NCI-H2081 treated with DMSO at 0.1 percent for 48 hours (cell line): ENCODE measurements around the gene VWA5A.
A peak's percentile ranks its signal among the peaks of the same experiment; 100 is the strongest.
"Not testable (repeated sequence)": the region's sequence is repeated elsewhere in the genome, so short reads cannot be mapped to it uniquely, and the experiment has no call there.

Source experiments
- DNase-seq: peaks from one replicate; lab custom pipeline; 2025; lab: John Stamatoyannopoulos, UW

The VWA5A gene

DNA sequence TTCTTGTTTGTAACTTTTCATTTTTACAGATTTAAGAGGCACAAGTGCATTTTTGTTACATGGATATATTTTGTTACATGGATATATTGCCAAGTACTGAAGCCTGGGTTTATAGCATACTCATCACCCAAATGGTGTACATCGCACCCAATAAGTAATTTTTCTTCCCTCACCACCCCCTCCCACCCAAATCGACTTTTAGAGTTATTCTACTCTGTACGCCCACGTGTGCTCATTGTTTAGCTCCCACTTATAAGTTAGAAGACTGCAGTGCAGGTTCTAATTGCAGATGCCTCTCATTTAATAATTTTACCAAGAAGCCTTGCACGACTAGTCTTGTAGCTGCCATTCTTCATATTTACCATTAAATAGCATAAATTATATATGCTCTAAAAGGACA, 20.5 kb upstream of the VWA5A start:
- DNase-seq = no peak

DNA sequence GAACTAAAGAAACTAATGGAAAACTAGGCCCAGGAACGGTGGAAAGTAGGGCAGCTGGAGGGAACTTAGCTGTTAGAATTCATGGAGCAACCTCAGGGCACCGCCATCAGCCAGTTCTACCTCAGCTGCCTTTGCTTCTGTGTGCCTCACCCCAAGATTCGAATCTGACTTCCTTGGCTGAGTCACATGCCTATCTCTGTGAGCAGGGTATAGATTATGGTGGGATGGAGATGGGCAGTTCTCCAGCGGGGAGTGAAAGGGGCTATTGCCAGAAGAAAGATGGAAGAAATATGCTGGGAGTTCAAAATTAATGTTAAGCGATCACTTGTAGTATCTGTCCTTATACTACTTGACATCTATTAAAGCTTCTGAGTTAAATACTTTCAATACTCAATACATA, 18.9 kb upstream of the VWA5A start:
- no peak for DNase-seq

DNA sequence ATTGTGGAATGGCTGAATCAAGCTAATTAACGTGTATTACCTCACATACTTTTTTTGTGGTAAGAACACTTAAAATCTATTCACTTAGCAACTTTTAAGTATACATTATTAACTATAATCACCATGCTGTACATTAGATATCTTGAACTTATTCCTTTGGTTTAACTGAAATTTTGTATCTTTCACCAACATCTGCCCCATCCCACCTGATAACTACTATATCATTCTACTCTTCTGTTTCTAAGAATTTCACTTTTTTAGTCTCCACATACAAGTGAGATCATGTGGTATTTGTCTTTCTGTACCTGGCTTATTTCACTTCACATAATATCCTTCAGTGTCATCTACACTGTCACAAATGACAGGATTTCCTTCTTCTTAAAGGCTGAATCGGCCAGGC, 17.1 kb upstream of the VWA5A start:
- DNase-seq = no peak

DNA sequence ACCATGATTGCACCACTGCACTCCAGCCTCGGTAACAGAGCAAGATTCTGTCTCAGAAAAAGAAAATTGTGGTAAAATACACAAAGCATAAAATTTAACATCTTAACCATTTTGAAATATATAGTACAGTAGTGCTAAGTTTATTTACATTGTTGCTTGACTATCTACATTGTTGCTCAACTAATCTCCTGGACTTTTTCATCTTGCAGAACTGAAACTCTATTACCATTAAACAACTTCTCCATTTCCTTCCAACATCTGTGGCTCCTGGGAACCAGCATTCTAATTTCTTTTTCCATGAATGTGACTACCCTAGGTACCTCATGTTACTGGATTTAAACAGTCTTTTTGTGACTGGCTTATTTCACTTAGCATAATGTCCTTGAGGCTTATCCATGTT, 13.5 kb upstream of the VWA5A start:
- DNase-seq = no peak

DNA sequence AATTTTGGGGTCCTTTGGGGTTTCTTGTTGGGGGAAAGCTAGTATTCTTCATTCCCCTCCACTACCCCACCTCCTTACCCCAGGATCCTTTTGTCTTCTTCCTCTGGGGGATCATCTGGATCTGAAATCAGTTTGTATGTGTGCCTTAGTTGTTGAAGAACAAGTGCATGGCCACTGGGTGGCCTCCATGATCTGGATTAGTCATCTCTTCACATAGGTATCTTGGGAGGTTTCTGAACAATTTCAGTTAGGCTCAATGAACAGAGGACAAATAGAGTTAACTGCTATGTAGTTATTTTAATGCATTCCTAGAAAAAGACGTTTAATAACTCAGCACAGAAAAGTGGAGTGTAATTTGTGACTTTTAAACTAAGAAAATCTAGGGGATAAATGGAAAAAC, 7.1 kb upstream of the VWA5A start:
- DNase-seq = peak; percentile 22

DNA sequence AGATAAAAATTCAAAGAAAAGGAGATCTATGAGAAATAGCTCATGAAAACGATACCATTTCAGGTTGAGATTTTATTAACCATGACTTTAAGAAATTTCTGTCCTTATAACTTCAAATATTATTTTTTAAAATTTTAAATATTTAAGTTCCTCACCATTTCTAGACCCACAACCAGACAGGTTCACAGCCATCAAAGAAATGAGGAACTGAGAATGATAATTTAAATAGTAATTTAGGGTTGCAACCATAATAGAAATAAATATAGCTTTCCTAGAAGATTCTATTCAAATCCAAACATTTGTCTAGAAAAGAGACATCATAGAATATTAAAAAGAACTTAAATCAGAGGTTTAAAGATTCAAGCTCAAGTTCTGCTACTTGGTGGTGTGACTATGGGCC, 5.9 kb upstream of the VWA5A start:
- no peak for DNase-seq

DNA sequence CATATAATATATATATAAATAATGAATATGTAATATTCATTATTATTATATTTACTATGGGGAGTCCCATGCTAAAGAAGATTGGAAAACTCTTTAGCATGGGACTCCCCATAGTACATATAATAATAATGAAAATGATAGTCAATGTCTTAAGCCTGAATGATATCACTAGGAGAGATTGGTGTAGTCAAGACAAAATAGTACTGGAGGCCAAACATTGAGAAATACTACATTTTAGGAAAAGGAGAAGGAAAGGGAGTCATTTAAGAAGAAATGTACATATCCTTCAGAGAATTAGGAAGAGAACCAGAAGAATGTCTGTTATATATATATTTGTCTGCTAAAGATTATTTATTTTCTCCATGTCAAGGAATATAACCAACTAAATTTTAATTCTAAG, 5.0 kb upstream of the VWA5A start:
- no peak for DNase-seq

DNA sequence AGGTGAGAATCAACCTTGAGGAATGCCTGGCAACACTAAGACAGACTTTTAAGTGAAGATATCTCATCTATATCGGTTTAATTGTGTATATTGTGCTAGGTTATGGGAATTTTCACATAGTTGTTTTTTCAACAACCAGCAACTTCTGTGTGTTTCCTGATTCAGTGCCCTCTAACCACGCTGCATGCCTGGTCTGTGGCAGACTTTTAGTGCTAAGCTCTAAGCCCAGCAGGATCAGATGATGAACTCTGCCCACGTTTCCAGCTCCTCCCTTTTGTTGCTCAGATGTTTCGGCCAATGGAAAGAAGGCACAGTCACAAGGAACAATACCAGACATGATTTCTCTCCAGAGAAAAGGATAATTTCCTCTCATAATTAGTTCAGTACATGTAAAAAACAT, 1.4 kb upstream of the VWA5A start:
- no peak for DNase-seq

DNA sequence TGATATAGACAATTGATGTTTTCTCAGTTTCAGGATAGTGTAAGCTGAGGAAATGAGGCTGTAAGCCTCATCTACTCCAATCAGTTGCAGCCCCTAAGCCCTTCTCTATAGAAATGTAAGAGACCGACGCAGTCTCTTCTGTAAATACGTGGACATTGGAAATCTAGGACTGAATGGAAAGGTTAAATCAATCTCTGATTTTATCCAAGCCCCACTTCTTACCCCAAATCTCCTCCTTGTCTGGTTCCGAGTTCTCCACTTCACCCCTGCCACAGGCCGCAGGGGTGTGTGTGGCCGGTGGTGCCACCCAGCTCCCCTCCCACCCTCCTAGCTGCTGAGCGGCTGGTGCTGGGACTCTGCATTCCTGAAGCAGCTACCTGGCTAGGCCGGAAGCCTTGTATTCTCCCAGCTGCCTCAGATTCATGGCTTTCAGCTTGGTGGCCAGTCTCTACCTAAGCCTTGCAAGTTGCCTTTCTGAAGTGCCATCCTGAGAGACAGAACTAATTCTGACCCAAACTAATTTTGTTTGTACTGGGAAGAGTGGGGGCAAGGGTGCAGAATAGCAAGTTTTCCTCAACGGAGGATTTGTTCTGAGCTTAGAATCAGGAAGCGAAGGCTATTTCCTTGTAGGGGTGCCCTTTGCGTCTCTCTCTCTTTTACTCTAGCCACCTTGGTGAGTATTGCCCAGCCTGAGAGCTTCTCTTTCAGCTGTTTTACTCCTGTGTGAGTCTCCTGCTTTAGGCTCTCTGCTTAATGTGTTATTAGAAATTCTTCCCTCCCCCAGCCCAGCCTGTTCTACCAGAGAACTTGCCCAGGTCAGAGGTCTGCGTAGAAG, 749 bp downstream of the VWA5A start:
- no peak for DNase-seq

DNA sequence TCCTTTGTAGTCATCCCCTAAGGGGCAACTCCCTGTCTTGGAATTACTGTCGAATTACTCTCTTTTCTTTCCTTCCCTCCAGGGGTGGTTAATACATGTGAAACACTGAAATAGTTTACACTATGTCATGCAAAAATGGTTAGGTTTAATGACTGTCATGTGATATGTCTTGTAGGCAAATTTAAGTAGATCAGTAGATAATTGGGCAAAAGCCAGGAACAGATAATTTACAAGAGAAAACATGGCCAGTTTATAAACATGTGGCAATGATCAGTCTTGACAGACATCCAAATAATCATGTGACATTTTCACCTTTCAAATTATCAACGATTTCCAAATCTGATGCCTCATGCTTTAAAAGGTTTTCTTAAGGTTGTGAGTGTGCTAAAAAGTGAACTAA, 3.9 kb downstream of the VWA5A start:
- DNase-seq = no peak

DNA sequence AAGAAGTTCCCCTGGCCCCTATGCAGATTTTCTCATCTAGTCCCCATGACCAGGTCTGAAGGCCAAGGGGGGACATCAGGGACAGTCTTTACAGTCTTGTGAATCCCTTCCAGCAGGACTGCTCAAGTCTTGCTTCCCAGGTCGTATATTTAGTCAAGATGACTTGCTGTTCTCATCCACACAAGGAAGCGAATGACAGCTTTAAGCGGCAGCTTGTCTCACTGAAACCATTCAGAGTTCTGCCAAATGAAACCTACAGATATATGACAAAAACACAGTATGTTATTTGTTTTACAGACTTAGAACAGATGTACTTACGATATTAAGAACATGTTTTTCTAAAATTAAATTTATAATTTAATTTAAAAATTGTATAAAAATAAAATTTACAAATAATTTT, 5.6 kb downstream of the VWA5A start:
- no peak for DNase-seq

DNA sequence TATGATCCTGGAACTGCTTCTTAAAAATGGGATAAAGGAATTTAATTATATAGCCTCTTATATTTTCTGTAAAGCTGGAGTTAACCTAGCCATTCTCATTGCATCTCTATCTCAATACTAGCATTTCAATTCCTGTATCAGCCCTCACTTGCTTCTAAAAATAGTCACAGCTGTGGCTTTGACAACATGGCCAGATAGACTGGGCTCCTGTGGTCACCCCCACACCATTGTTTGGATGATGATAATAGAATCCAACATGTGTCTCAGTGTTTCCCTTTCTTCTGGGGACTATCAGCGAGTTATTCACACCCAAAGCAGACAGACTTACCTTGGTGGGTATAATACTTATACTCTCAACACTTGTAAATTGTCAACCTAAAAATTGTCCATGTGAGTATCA, 6.9 kb downstream of the VWA5A start:
- DNase-seq = no peak

DNA sequence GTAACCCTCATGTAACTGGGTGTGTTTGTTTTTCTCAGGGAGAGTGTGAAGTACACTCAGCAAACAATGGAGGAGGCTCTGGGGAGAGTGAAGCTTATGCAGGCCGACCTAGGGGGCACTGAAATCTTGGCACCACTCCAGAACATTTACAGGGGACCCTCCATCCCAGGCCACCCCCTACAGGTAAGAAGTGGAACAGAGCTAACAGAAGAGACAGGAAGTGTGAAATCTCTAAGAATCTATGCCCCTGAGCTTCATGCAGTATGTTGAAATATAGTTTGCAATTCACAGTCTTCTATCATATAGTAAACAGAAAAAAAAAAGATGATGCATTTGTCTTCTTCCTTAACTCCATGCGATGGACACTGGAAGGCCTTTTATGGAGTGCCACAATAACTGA, 8.4 kb downstream of the VWA5A start:
- DNase-seq = no peak

DNA sequence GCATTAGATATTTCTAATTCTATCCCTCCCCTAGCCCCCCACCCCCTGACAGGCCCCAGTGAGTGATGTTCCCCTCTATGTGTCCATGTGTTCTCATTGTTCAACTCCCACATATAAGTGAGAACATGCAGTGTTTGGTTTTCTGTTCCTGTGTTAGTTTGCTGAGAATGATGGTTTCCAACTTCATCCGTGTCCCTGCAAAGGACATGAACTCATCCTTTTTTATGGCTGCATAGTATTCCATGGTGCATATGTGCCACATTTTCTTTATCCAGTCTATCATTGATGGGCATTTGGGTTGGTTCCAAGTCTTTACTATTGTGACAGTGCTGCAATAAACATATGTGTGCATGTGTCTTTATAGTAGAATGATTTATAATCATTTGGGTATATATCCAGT, 11.9 kb downstream of the VWA5A start:
- not testable (repeated sequence) for DNase-seq

DNA sequence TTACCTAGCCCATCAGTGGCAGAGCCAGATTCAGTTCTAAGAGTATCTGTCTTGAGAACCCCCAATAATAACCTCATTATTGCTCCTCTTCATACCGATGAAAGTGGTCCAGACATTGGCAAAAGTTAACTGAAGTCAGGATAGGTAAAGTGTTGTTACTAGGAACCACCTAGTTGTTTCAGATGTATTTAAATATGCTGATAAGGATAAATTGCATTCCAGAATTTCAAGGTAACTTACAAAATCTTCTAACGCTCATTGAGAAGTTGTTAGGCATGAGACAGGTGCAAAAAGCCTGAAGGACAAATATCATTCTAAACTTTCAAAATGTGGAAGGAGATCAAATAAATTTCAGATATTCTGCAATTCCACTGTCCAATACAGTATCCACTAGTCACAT, 27.8 kb downstream of the VWA5A start:
- DNase-seq = no peak

DNA sequence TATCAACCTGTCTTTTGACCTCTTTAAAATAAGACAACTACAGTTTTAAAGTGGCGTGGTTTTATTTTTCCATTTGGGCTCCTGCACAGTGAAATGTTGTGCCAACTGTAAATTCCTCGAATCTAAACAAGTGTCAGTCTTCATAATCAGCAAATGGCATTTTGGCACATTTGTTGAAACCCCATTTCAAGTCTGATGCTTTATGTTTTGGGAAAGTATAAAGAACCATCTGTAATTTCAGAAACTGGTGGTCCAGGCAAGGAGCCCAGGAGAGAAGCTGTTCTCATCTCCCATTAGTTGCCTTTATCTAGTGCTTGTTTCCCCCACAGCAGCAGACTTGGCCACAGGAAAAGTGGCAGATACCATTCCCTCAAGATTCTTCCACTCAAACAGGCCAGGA, 32.7 kb downstream of the VWA5A start:
- DNase-seq = no peak

DNA sequence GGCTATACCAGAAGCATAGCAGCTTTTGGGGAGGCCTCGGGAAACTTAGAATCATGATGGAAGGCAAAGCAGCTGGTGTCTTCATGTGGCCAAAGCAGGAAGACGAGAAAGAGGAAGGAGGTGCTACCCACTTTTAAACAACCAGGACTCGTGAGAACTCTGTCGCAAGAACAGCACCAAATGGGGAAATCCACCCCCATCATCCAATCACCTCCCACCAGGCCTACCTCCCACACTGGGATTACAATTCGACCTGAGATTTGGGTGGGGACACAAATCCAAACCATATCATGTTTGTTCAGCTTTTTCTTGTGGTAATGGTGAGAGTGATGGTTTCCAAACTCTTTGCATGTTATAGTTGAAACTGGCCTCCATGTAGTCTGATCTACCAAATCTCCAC, 35.4 kb downstream of the VWA5A start:
- no peak for DNase-seq

DNA sequence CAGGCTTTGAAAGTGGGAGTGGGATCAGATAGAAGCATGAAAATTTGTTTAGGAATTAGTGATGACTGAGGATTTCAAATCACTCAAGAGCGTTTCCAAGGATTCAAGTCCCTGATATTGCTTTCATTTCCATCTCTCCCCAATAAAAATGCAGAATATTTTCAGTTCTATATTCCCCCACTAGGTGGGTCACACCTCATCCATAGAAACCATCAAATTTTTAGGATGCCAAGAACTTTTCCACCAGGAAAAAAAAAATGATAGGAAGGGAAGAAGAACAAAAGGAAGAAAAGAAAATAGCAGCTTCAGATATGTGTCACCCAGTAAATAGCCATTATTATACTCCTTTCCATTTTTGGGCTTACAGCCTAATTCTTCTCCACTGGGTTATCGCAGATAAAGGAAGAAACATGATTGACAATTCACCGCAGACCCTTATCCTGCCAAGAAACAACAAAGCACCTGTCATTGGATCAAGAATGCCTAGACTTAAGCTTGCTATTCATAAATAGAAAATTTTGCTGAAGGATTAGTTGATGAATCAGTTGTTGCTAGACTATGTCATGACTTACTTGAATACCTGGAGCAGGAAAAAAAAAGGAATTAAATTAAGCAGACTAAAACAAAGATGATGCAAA, 37.6 kb downstream of the VWA5A start:
- DNase-seq = no peak

DNA sequence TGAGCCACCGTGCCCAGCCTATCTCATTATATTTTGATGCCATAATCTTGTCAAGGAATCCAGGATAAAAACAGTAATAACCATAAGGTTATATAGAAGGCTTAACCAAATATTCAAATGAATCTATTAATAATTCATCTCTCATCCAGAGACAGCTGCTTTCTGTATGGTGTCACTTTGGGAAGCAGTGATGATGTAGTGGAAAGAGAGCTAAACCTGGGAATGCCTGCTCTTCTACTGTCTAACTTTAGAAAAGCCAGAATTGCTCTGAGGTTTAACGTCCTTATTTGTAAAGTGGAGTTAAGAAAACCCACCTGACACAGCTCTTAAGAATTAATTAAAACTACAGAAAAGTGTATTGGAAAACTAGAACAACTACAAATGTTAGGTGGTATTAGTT, 38.6 kb downstream of the VWA5A start:
- no peak for DNase-seq

DNA sequence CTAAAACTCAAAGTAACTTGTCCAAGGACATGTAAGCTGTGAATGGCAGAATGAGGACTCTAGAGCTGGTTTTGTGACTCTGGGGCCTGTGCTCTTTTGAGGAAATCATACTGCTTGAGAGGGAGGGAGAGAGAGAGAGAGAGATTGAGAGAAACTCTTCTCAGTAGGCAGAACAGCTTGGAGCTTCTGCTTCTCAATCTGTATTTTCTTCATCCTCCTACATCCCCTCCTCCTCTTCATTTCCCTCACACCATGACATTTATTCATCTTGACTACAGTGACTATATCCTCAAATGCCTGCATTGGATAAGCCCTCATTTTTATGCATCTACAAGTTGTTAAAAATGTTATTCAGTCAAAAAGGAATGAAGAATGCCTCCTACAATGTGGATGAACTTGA, 44.2 kb downstream of the VWA5A start:
- no peak for DNase-seq

DNA sequence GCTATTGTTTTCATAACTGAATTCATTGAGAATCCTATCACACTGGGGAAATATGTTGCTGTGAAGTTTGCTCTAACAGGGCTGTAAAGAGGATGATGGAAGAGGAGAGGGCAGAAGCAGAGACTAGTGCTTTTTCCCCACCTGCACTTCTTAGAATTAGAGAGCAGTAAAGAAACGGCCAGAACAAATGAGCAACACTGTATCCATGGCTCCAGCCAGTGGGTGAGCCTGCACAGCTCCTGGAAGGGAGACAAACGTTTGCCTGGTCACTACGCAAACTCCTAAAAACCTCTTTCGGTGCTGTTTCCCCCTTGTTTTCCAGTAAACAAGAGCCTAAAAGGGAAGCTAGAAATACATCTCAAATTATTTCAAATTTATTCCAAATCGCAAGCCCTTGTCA, 45.7 kb downstream of the VWA5A start:
- no peak for DNase-seq

DNA sequence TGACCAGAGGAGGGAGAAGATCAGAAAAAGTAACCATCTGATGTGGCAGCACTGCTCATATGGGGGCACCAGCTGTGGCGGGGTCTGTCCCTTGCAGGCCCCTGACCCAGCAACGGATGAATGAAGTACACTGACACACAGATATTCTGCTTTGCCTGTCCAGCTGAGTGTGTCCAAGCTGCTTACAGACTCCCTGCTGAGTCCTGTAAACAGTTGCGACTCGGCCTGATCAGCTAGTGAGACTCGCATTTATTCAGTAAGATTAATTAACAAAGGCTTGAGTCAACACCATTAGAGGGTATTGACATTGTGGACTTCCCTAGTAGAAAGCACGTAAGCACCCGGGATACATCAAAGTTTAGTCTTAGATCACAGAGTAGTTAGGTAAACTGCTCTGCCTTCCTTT, 52.6 kb downstream of the VWA5A start:
- peak; percentile 29 for DNase-seq

DNA sequence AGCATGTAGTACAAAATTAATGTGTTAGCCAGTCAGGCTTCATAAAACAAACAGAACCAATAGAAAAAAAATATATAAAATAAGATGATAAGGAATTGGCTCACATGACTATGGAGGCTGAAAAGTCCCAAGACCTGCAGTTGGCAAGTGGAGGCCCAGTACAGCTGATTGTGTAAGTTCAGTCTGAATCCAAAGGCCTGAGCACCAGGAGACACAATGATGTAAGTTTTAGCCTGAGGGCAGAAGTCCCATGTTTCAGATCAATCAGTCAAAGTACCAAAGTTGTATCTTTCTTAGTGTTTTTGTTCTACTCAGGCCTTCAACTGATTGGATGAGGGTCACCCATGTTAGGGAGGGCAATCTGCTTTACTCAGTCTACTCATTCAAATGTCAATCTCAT, 53.5 kb downstream of the VWA5A start:
- no peak for DNase-seq

DNA sequence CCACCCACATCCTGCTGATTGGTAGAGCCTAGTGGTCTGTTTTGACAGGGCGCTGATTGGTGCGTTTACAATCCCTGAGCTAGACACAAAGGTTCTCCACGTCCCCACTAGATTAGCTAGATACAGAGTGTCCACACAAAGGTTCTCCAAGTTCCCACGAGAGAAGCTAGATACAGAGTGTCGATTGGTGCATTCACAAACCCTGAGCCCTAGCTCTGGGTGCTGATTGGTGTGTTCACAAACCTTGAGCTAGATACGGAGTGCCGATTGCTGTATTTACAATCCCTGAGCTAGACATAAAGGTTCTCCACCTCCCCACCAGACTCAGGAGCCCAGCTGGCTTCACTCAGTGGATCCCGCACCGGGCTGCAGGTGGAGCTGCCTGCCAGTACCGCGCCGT, 55.1 kb downstream of the VWA5A start:
- DNase-seq = not testable (repeated sequence)
